Adrenal gland (tissue), 5 donors: ENCODE results near the gene MAPK4.

Source experiments
- CTCF ChIP-seq, 6 experiments: fragments of 450-650 bp in 4 of 6; fragments of 200-600 bp in 2 of 6; sonication (generic) in 1 of 6; IDR thresholded peaks; 1 replicate in 5 of 6; 2 replicates in 1 of 6; pipeline versions ENCODE4 v1.5.1 to v1.8.0; 2016 to 2021; ENCODE audit warnings: antibody characterized with exemption in 6 of 6, mild to moderate bottlenecking in 2 of 6, moderate library complexity in 1 of 6
- POLR2A ChIP-seq, 2 donors: fragments of 450-650 bp; IDR thresholded peaks; one replicate each; pipeline ENCODE4 v1.6.1; 2017; ENCODE audit warnings: antibody characterized with exemption in 2 of 2, mild to moderate bottlenecking in 2 of 2, moderate library complexity in 1 of 2
- donor health status: DM: no; HTN: no; CAD: no.

- TF ChIP-seq CTCF (IDR thresholded peaks at IDR 0.05) (no peak), POLR2A (IDR thresholded peaks at IDR 0.05) (no peak)
These were observed 149.3 kb downstream of the MAPK4 start for GRCh38 chr18:50709193-50709592.
